Immature natural killer cell (primary cell): ENCODE data around the gene INSR. TPM values are rescaled to one million over a fixed set of nuclear protein-coding genes. Genes with fewer than 3 reads are reported as not detected.

ENCODE experiments used
- DNase-seq, 3 donors: peaks; one replicate each; pipeline ENCODE4 v3.0.0; 2022; ENCODE audit warnings: mixed read lengths in 1 of 3
- H3K27ac Mint-ChIP-seq, 6 donors: one replicate each; pipeline ENCODE4 v1.8.0; 2020; ENCODE audit warnings: mixed read lengths in 6 of 6, mild to moderate bottlenecking in 5 of 6, inconsistent platforms in 4 of 6, moderate library complexity in 3 of 6
- H3K27me3 Mint-ChIP-seq, 3 donors: one replicate each; pipeline ENCODE4 v1.8.0; 2020 to 2021; ENCODE audit warnings: low read depth in 3 of 3, mild to moderate bottlenecking in 3 of 3, mixed read lengths in 3 of 3, moderate library complexity in 3 of 3, inconsistent platforms in 1 of 3
- H3K36me3 Mint-ChIP-seq, 3 donors: one replicate each; pipeline ENCODE4 v1.8.0; 2020; ENCODE audit warnings: mixed read lengths in 3 of 3, inconsistent platforms in 2 of 3, mild to moderate bottlenecking in 2 of 3
- H3K4me1 Mint-ChIP-seq, 2 donors: one replicate each; pipeline ENCODE4 v1.8.0; 2020; ENCODE audit warnings: inconsistent platforms in 2 of 2, mild to moderate bottlenecking in 2 of 2, mixed read lengths in 2 of 2, moderate library complexity in 1 of 2
- H3K4me3 Mint-ChIP-seq, 5 donors: one replicate each; pipeline ENCODE4 v1.8.0; 2020; ENCODE audit warnings: mild to moderate bottlenecking in 5 of 5, mixed read lengths in 5 of 5, inconsistent platforms in 3 of 5, moderate library complexity in 3 of 5
- H3K9me3 Mint-ChIP-seq, 6 donors: one replicate each; pipeline ENCODE4 v1.8.0; 2020; ENCODE audit warnings: mild to moderate bottlenecking in 6 of 6, mixed read lengths in 6 of 6, inconsistent platforms in 4 of 6, moderate library complexity in 3 of 6
- polyA plus RNA-seq, 3 donors: library from polyadenylated mRNA; unstranded; fragments of 300-500 nt; fragmentation: Illumina TruSeq; gene quantifications; one replicate each; pipeline ENCODE4 v1.2.3, GENCODE V29; 2021

Gene INSR
- polyA plus RNA-seq, 3 donors from 2014 or later, result 0.03 to 0.29 (median 0.04) TPM

DNA sequence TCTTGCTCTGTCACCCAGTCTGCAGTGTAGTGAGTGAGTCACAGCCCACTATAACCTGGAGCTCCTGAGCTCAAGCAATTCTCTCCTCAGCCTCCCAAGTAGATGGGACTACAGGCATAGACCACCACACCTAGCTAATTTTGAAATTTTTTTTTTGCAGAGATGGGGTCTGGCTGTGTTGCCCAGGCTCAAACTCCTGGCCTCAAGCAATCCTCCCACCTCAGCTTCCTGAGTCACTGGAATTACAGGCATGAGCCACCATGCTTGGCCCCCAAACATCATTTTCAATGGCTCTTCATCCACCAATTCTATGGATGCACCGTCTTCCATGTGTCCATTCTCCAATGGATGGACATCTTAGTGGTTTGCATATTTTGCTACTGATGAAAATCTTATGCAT is 155.8 kb downstream of the INSR start:
- Mint-ChIP-seq H3K27ac (no peak overlapping the region), H3K4me1 (no peaks in the 10 kb centered on the region), H3K27me3 (peaks cover 0 to 2% (median under 1%) of the 10 kb centered on the region in 3 donors), H3K4me3 (no peak overlapping the region), H3K9me3 (no peaks in the 10 kb centered on the region), H3K36me3 (no peaks in the 10 kb centered on the region)
- no peak for DNase-seq

DNA sequence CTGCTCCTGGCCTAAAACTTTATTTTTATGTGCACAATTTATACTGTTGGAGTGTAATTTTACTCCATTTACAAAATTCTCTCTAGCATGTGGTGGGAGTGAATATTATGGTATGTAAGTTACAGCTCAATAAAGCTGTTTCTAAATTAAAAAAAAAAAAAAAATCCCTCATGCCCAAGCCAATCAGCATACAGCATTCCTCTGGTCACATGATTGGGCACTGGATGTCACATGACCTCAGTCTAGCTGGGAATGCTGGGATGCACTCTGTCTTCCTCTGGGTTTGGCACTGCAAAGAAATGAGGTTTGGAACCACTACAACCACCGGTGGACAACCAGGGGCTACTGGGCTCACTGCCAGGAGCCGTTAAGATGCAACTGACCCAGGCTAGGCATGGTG is 157.1 kb downstream of the INSR start:
- H3K27ac Mint-ChIP-seq, result no peak overlapping the region
- H3K36me3 Mint-ChIP-seq, result no peaks in the 10 kb centered on the region
- peaks cover 0 to 2% (median 2%) of the 10 kb centered on the region in 3 donors for H3K27me3 Mint-ChIP-seq
- no peak for DNase-seq
- no peaks in the 10 kb centered on the region for H3K9me3 Mint-ChIP-seq
- no peaks in the 10 kb centered on the region for H3K4me1 Mint-ChIP-seq
- no peak overlapping the region for H3K4me3 Mint-ChIP-seq

DNA sequence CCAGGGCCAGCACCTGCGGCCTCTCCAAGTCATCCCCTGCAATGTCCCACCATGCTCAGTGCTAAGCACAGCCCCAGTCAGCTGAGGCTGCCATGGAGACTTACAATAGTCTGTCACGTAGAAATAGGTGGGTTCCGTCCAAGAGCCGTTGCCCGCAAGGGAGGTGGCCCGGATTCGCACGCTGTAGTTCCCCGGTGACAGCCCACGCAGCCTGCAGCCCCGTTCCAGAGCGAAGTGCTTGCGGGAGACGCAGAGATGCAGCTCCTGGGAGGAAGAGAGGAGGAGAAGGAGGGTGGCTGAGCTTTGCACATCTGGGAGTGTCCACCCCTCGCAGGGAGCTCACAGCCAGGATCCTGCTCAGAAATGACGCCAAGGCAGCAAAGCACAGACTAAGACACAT is 162.2 kb downstream of the INSR start:
- no peaks in the 10 kb centered on the region for H3K9me3 Mint-ChIP-seq
- no peaks in the 10 kb centered on the region for H3K36me3 Mint-ChIP-seq
- peaks cover 0 to 2% (median 2%) of the 10 kb centered on the region in 3 donors for H3K27me3 Mint-ChIP-seq
- no peak for DNase-seq
- H3K4me1 Mint-ChIP-seq, result no peaks in the 10 kb centered on the region
- no peak overlapping the region for H3K4me3 Mint-ChIP-seq
- H3K27ac Mint-ChIP-seq, result no peak overlapping the region

DNA sequence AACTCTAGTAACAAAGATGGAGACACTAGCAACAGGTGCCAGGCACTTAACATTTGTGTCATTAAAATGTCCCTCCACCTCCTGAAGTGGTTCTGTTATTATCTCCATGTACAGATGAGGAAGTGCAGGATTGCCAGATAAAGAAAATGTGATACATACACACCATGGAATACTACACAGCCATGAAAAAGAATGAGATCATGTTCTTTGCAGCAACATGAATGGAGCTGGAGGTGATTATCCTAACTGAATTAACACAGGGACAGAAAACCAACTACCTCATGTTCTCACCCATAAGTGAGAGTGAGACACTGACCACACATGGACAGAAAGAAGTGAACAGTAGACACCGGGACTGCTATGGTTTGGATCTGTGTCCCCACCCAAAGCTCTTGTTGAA is 164.2 kb downstream of the INSR start:
- no peak overlapping the region for H3K4me3 Mint-ChIP-seq
- H3K4me1 Mint-ChIP-seq, result no peaks in the 10 kb centered on the region
- no peaks in the 10 kb centered on the region for H3K9me3 Mint-ChIP-seq
- H3K27ac Mint-ChIP-seq, result no peak overlapping the region
- no peaks in the 10 kb centered on the region for H3K36me3 Mint-ChIP-seq
- H3K27me3 Mint-ChIP-seq, result peaks cover 0 to 2% (median 2%) of the 10 kb centered on the region in 3 donors
- DNase-seq, result no peak

DNA sequence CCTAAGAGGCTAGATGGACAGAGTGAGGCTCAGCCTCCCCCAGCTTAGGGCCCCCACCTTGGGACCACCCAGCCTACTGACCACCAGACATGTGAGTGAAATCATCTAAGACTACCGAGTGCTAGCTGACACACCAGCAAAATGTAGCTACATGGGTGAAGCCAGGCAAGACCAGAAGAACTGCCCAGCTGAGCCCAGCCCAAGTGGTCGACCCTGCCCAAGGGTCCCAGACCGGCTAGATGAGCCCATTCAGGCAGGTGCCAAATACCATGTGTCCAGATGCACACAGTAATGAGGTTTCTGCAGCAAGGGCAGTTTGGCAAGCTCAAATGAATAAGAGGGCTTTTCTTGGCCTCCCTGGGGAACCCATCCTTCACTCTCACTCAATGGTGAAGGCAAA is 168.1 kb downstream of the INSR start:
- Mint-ChIP-seq H3K4me3 (no peak overlapping the region), H3K27me3 (peaks cover 0 to 2% (median 2%) of the 10 kb centered on the region in 3 donors), H3K27ac (no peak overlapping the region), H3K9me3 (no peaks in the 10 kb centered on the region), H3K36me3 (peaks cover 0 to 3% (median 0%) of the 10 kb centered on the region in 3 donors), H3K4me1 (no peaks in the 10 kb centered on the region)
- DNase-seq, result no peak

DNA sequence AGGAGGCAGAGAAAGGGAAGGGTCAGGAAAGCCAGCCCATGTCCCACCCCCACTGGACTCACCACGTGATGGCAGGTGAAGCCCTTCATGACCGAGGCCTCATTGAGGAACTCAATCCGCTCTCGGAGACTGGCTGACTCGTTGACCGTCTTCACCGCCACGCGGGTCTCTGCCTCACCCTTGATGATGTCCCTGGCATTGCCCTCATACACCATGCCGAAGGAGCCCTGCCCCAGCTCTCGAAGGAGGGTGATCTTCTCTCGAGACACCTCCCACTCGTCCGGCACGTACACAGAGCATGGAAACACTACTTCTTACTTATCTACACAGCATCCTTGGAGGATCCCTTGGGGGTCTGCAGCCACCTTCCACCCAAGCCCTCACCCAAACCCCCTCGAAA is 169.0 kb downstream of the INSR start:
- peaks cover 0 to 2% (median 2%) of the 10 kb centered on the region in 3 donors for H3K27me3 Mint-ChIP-seq
- H3K36me3 Mint-ChIP-seq, result peaks cover 0 to 3% (median 0%) of the 10 kb centered on the region in 3 donors
- H3K4me1 Mint-ChIP-seq, result no peaks in the 10 kb centered on the region
- DNase-seq, result no peak
- no peak overlapping the region for H3K4me3 Mint-ChIP-seq
- no peak overlapping the region for H3K27ac Mint-ChIP-seq
- H3K9me3 Mint-ChIP-seq, result no peaks in the 10 kb centered on the region

DNA sequence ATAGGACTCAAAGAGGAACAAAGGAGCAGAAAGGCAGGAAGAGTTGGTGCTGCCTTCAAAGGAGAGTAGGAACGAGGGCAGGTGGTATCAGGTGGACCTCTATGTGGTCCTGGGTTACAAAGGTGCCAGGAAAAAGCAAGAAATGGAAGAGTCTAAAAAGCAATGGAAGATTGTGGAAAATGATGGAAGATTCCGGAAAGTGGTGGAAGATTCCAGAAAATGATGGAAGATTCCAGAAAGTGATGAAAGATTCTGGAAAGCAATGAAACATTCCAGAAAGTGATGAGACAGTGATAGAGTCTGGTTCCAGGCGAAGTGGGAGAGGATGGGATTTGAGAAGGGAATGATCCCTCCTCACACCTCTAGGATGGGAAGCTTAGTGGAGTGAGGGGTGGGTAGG is 169.4 kb downstream of the INSR start:
- Mint-ChIP-seq H3K4me1 (no peaks in the 10 kb centered on the region), H3K4me3 (no peak overlapping the region), H3K36me3 (peaks cover 0 to 3% (median 0%) of the 10 kb centered on the region in 3 donors), H3K27ac (no peak overlapping the region), H3K9me3 (no peaks in the 10 kb centered on the region), H3K27me3 (peaks cover 0 to 2% (median 2%) of the 10 kb centered on the region in 3 donors)
- no peak for DNase-seq

DNA sequence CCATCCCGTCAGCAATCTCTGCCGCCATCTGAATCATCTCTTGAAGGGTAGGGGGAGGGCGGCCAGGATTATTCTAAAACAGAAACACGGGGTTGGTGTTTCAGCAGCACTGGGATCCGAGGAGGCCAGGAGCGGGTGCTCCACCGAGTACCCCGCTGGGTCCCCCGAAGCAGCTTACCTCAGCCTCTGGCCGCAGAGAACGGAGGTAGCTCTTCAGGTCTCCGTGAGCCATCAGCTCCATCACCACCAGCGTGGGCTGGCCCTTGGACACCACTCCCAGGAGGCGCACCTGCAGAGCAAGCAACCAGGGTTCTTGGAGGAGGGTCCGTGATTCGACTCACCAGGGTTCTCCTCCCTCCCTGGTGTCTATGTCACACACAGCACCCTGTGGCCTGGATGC is 171.5 kb downstream of the INSR start:
- Mint-ChIP-seq H3K27ac (no peak overlapping the region), H3K36me3 (peaks cover 0 to 3% (median 0%) of the 10 kb centered on the region in 3 donors), H3K9me3 (no peaks in the 10 kb centered on the region), H3K4me3 (no peak overlapping the region), H3K27me3 (peaks cover 2 to 6% (median 2%) of the 10 kb centered on the region in 3 donors), H3K4me1 (no peaks in the 10 kb centered on the region)
- no peak for DNase-seq

DNA sequence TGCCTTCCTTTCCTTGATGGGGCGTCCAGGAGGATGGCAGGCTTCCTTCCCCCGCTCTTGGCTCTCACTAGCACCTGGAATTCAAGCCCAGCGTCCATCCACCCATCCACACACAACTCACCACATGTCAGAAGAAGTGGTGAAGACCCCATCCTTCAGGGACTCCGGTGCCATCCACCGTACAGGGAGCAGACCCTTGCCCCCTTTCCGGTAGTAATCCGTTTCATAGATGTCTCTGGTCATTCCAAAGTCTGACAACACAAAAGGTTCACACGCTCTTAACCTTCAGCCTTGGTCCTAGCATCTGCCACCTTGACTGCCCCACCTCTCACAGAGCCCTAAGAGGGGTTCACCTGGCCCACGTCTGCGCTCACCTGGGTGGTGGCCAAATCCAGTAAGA is 173.7 kb downstream of the INSR start:
- Mint-ChIP-seq H3K27ac (no peak overlapping the region), H3K4me1 (no peaks in the 10 kb centered on the region), H3K27me3 (peaks cover 2 to 6% (median 2%) of the 10 kb centered on the region in 3 donors), H3K9me3 (no peaks in the 10 kb centered on the region), H3K4me3 (no peak overlapping the region), H3K36me3 (peaks cover 0 to 3% (median 0%) of the 10 kb centered on the region in 3 donors)
- DNase-seq, result no peak

DNA sequence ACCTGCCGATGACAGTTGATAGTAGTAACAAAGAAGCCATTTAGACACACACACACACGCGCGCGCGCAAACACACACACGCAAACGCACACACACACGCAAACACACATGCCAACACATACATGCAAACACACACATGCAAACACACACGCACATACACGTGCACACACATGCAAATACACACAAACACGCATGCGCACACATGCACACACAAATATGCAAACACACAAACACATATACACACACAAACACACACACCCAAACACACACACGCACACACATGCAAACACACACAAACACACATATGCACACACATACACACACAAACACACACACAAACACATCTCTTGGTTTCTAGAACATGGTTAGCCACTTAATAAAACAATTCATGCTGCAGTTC is 174.6 kb downstream of the INSR start:
- no peaks in the 10 kb centered on the region for H3K9me3 Mint-ChIP-seq
- peaks cover 2 to 6% (median 2%) of the 10 kb centered on the region in 3 donors for H3K27me3 Mint-ChIP-seq
- no peak overlapping the region for H3K4me3 Mint-ChIP-seq
- no peak overlapping the region for H3K27ac Mint-ChIP-seq
- no peaks in the 10 kb centered on the region for H3K4me1 Mint-ChIP-seq
- no peaks in the 10 kb centered on the region for H3K36me3 Mint-ChIP-seq
- DNase-seq, result no peak

DNA sequence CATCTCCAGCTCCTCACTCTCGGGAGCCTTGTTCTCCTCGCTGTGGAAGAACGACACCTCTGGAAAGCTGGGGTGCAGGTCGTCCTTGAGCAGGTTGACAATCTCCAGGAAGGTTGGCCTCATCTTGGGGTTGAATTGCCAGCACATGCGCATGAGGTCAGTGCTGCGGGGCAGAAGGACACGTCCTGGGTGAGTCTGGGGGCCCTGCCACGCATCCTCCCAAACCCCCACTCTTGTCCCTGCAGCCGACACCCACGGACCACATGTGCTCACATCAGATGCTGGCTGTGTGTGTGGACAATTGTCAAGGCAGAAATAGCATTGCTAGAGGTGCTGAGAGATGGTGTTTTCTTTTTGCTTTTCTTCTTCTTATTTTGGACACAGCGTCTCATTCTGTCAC is 177.0 kb downstream of the INSR start:
- Mint-ChIP-seq H3K27me3 (peaks cover 2 to 8% (median 2%) of the 10 kb centered on the region in 3 donors), H3K27ac (no peak overlapping the region), H3K9me3 (no peaks in the 10 kb centered on the region), H3K36me3 (no peaks in the 10 kb centered on the region), H3K4me1 (no peaks in the 10 kb centered on the region), H3K4me3 (no peak overlapping the region)
- DNase-seq, result no peak

DNA sequence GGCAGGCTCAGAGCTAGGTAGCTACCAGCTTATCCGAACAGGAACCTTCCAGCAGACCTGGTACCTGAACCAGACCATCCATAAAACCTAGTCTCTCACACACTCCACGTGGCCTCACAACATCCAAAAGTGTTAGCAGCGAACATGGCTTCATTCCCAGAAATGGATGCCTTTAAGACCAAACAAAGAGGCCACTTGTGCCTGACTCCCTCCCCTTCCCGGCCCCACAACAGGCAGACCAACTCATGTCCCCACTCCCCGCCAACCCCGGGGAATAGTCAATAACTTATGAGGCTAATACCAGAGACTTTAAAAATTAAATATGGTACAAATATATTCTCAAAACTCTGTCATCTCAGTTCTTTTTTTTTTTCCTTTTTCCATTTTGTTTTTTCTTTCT is 178.5 kb downstream of the INSR start:
- Mint-ChIP-seq H3K9me3 (no peaks in the 10 kb centered on the region), H3K4me3 (no peak overlapping the region), H3K27ac (no peak overlapping the region), H3K4me1 (no peaks in the 10 kb centered on the region), H3K27me3 (peaks cover 2 to 8% (median 2%) of the 10 kb centered on the region in 3 donors), H3K36me3 (no peaks in the 10 kb centered on the region)
- DNase-seq, result no peak

DNA sequence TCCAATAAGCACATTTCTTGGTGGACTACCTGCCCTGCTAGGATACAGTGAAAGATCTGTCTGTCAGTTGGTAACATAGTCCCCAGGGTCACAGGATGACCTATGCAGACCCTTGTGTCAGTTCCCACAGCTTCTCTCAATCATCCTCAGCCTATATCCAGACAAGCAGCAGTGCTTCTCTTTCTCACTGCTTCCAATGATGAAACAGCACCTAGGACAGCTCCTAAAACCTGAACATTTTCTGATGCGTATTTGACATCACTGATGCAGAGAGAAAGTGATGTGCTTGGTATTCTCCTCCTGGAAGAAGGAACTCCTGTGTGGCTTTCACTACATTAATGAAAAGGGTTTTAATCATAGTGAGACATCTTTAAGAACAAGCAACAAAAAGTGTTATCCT is 181.0 kb downstream of the INSR start:
- H3K27ac Mint-ChIP-seq, result no peak overlapping the region
- H3K9me3 Mint-ChIP-seq, result no peaks in the 10 kb centered on the region
- no peaks in the 10 kb centered on the region for H3K4me1 Mint-ChIP-seq
- H3K4me3 Mint-ChIP-seq, result no peak overlapping the region
- peaks cover 0 to 4% (median 4%) of the 10 kb centered on the region in 3 donors for H3K27me3 Mint-ChIP-seq
- H3K36me3 Mint-ChIP-seq, result no peaks in the 10 kb centered on the region
- DNase-seq, result no peak

DNA sequence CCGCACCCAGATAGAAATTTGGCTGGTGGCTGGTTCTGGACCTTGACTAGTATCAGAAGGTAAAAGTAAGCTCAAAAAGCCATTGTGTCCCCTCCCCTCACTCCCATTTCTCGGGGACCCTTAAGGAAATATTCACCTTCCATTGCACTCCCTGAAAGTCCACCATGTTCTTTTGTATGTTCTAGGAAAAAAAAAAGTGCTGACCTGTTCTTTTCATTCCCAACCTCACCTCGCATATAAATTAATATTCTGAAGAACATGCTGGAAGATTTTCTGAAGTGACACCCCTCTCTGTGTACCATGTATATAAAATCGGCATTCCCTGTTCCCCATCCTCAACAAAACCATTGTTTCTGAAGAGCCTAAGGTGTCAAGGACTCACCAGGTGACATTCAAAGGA is 181.5 kb downstream of the INSR start:
- peaks cover 0 to 4% (median 4%) of the 10 kb centered on the region in 3 donors for H3K27me3 Mint-ChIP-seq
- H3K36me3 Mint-ChIP-seq, result no peaks in the 10 kb centered on the region
- no peaks in the 10 kb centered on the region for H3K9me3 Mint-ChIP-seq
- H3K27ac Mint-ChIP-seq, result no peak overlapping the region
- H3K4me1 Mint-ChIP-seq, result no peaks in the 10 kb centered on the region
- no peak overlapping the region for H3K4me3 Mint-ChIP-seq
- DNase-seq, result no peak

DNA sequence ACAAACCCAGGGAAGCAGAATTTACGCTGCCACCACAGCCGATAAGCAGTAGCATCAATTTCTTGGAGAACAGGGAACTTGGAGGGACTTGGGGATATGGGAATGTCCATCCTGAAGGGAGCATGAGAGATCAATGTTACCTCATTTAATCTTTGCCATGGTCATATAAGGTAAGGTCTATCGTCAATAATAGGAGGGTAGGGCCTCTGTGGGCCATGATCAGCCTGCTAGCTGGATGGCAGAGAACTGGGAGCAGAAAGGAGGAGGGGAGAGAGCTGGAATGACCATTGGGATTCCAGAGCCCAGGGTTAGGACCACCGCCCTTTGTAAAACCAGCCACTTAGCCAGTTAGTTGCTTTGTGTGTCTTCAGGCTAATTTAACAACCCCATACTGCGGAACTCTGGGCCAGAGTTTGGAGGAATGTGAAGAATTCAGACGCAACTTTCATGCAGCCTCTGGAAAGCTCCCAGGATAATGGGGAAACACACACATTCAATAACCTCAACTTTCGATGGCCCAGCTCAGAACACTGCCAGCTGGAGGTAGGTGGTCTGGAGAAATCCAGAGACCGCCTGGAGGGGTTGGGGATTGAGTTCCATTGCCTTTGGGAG is 184.4 kb downstream of the INSR start:
- Mint-ChIP-seq H3K27me3 (peaks cover 0 to 2% (median 2%) of the 10 kb centered on the region in 3 donors), H3K36me3 (no peaks in the 10 kb centered on the region), H3K27ac (no peak overlapping the region), H3K9me3 (no peaks in the 10 kb centered on the region), H3K4me1 (no peaks in the 10 kb centered on the region), H3K4me3 (no peak overlapping the region)
- DNase-seq, result no peak
